ENCODE data around the gene TSPAN11.

TSPAN11 gene

GRCh38 chr12:30913323-30913722 lies 13.2 kb upstream of the TSPAN11 start:
- no peak for DNase-seq

GRCh38 chr12:30914986-30915591 lies 11.5 kb upstream of the TSPAN11 start:
- no peak for DNase-seq

GRCh38 chr12:30923057-30923456 lies 3.5 kb upstream of the TSPAN11 start:
- DNase-seq: no peak

GRCh38 chr12:30925607-30926242 lies 823 bp upstream of the TSPAN11 start:
- no peak for DNase-seq

- no peak for DNase-seq
Measured at GRCh38 chr12:30927222-30927611, 669 bp downstream of the TSPAN11 start.

GRCh38 chr12:30928356-30929244 lies 2.1 kb downstream of the TSPAN11 start:
- DNase-seq: no peak

GRCh38 chr12:30930238-30930637 lies 3.7 kb downstream of the TSPAN11 start:
- no peak for DNase-seq

- no peak for DNase-seq
Measured at GRCh38 chr12:30930641-30931040, 4.1 kb downstream of the TSPAN11 start.

GRCh38 chr12:30932881-30933280 lies 6.3 kb downstream of the TSPAN11 start:
- DNase-seq: no peak

GRCh38 chr12:30934811-30935210 lies 8.3 kb downstream of the TSPAN11 start:
- DNase-seq: no peak

- no peak for DNase-seq
Measured at GRCh38 chr12:30936036-30936435, 9.5 kb downstream of the TSPAN11 start.

- DNase-seq: no peak
Measured at GRCh38 chr12:30939234-30939633, 12.7 kb downstream of the TSPAN11 start.

GRCh38 chr12:30942486-30942885 lies 15.9 kb downstream of the TSPAN11 start:
- no peak for DNase-seq

GRCh38 chr12:30942936-30943335 lies 16.4 kb downstream of the TSPAN11 start:
- DNase-seq: no peak

- DNase-seq: no peak
Measured at GRCh38 chr12:30945443-30946164, 19.1 kb downstream of the TSPAN11 start.

- DNase-seq: no peak
Measured at GRCh38 chr12:30952015-30952414, 25.5 kb downstream of the TSPAN11 start.

- no peak for DNase-seq
Measured at GRCh38 chr12:30953257-30953656, 26.7 kb downstream of the TSPAN11 start.

- DNase-seq: no peak
Measured at GRCh38 chr12:30953951-30954751, 27.6 kb downstream of the TSPAN11 start.

GRCh38 chr12:30955214-30955613 lies 28.7 kb downstream of the TSPAN11 start:
- DNase-seq: no peak

GRCh38 chr12:30959110-30959710 lies 32.7 kb downstream of the TSPAN11 start:
- DNase-seq: no peak

GRCh38 chr12:30959778-30960177 lies 33.2 kb downstream of the TSPAN11 start:
- no peak for DNase-seq

- DNase-seq: no peak
Measured at GRCh38 chr12:30961030-30961429, 34.5 kb downstream of the TSPAN11 start.

Measured in CD4-positive, alpha-beta T cell treated with Interleukin-1 beta for 1 hour (primary cell).